WI38 (cell line): ENCODE measurements around the gene ACHE.
A peak's percentile ranks its signal among the peaks of the same experiment; 100 is the strongest.

Experiments used
- H3K4me3 ChIP-seq: 2 replicates; pipeline ENCODE4 v1.5.1; 2011; ENCODE audit warnings: low read depth, mild to moderate bottlenecking, control low read depth, low read length
- TF ChIP-seq, protein P1 (sequence below): IDR thresholded peaks from 2 replicates; pipeline ENCODE4 v1.5.1; 2012; ENCODE audit warnings: low read depth, mild to moderate bottlenecking, control low read depth, low read length

Gene ACHE

DNA sequence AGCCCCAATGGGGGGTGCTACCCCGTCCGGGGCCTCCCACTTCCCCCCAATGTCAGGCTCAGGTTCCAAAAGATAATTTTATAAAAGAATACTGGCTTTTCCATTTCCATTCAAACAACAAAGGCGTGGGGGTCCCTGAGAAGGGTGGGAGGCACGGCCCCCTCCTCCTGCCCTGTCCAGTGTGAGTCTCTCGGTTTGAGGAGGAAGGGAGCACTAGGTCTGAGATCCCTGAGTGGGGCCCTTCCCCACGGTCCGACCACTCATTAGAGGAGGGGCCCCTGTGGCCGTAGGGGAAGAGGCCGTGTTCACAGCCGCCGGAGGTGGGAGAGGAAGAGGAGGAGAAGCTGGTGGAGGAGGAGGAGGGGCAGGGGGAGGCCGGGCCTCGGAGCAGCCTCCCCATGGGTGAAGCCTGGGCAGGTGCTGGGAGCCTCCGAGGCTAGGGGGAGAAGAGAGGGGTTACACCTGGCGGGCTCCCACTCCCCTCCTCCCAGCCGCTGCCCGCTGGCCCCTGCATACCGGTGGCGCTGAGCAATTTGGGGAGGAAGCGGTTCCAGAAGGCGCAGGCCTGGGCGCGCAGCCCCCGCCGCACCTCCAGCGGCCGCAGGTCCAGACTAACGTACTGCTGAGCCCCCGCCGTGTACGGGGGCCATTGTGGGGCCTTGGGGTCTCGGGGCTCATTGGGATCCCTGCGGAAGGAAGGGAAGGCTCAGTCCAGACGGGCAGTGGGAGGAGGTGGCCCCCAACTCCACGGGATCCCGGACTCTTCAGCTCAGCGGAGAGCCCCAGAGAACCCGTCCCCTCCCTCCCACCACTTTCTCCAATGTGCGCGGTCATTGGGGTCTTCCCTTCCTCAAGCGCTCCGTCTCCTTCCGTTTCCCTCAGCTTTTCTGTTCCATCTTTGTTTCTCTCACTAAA is 4.8 kb downstream of the ACHE start:
- TF ChIP-seq, protein P1, sequence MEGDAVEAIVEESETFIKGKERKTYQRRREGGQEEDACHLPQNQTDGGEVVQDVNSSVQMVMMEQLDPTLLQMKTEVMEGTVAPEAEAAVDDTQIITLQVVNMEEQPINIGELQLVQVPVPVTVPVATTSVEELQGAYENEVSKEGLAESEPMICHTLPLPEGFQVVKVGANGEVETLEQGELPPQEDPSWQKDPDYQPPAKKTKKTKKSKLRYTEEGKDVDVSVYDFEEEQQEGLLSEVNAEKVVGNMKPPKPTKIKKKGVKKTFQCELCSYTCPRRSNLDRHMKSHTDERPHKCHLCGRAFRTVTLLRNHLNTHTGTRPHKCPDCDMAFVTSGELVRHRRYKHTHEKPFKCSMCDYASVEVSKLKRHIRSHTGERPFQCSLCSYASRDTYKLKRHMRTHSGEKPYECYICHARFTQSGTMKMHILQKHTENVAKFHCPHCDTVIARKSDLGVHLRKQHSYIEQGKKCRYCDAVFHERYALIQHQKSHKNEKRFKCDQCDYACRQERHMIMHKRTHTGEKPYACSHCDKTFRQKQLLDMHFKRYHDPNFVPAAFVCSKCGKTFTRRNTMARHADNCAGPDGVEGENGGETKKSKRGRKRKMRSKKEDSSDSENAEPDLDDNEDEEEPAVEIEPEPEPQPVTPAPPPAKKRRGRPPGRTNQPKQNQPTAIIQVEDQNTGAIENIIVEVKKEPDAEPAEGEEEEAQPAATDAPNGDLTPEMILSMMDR = no peak
- H3K4me3 ChIP-seq = peak overlapping the region; percentile 56

DNA sequence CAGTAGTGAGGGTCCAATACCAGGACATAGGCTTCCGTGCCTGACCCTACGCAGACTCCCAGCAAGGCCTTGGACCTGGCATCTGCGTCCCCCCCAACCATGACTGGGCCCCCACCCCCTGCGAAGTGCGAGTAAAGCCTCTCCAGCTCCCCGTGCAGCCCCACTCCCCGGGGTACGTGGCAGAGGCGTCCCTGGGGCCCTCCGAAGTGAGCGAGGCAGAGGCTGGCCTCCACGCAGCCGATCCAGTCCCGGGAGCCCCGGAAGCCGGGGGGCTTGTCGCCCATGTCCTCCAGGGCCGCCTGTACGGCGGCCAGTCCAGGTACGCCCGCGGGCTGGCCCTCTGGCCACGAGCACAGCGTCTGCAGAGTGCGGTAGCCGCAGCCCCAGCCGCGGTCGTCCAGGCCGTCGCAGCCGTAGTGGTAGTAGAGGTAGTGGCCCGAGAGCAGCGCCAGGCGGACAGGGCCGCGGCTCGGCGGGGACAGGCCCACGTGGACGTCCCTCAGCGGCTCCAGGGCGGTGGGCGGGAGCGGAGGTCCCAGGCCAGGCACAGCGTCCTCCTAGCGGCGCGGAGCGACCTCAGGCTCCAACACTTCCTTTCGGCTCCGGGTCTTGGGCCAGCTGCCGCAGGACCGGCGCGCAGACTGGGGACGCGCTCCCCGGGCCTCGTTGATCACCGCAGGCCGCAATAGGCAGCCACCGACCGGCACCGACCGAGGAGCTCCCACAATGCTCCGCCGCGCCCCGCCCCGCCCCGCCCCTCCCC is 6.5 kb downstream of the ACHE start, which contains the start of gene UFSP1:
UFSP1 (minus strand) TSS at position 728 of the 763 bp plus-strand sequence; CDS start at position 284, 444 bp downstream.
- peak within 1 kb of the TSS; percentile 67 for H3K4me3 ChIP-seq
- TF ChIP-seq, protein P1 = no peak

DNA sequence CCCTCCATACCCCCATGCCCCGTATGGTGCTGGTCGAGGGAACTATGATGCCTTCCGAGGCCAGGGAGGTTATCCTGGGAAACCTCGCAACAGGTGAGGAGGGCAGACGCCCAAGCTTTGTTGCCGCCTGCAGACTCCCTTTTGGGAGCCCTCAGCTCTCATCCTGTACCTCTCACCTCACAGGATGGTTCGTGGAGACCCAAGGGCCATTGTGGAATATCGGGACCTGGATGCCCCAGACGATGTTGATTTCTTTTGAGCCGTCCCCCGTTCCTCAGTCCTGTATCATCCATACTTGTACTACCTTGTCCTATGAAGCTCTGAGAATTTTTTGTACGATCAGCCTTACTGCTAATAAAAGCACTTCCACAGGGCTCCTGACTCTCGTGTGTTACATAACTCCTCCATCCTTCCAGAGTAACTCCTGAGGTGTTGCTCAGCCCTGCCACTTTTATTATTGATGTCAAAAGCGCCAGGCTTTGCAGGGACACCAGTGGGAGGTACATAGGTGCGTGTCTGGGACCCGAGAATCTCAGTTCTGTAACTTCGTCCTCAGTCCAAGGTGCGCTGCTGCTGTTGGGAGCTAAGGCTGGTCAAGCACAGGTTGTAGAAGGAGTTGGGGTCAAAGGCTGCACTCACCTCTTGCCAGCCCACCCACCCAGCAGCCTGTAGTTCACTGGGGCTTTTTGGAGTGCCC is 7.2 kb downstream of the ACHE start:
- TF ChIP-seq, protein P1 = no peak
- peak overlapping the region; percentile 67 for H3K4me3 ChIP-seq

DNA sequence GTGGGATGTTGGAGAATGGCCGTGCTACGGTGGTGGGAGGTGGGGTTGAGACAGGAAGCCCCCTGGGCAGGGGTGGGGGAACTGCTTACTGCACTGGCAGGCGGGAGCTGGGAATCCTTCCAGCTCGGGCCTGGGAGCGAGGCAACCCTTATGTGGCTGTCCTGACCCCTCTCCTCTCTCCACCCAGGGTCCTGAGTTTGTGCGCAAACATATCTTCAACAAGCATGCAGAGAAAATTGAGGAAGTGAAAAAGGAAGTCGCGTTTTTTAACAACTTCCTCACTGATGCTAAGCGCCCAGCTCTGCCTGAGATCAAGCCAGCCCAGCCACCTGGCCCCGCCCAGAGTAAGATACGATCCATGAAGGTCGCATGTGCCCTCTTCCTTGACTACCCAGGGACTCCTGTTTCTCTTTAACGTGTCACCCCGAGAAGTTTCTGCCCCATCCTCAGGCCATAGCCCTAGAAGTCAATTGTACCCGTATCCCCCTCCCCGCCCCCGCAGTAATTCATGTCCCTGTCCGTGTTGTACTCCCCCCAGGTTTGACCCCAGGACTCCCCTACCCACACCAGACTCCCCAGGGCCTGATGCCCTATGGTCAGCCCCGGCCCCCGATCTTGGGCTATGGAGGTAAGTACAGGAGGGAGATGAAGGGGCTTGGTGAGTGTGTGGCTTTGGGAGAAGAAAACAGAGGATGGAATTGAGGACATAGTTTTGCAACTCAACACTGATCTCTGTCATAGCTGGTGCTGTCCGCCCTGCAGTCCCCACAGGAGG is 8.0 kb downstream of the ACHE start:
- no peak overlapping the region for H3K4me3 ChIP-seq
- TF ChIP-seq, protein P1 = no peak

- no peak overlapping the region for H3K4me3 ChIP-seq
- TF ChIP-seq, protein P1 = no peak
Observed at GRCh38 chr7:100886936-100887515, 8.7 kb downstream of the ACHE start.

DNA sequence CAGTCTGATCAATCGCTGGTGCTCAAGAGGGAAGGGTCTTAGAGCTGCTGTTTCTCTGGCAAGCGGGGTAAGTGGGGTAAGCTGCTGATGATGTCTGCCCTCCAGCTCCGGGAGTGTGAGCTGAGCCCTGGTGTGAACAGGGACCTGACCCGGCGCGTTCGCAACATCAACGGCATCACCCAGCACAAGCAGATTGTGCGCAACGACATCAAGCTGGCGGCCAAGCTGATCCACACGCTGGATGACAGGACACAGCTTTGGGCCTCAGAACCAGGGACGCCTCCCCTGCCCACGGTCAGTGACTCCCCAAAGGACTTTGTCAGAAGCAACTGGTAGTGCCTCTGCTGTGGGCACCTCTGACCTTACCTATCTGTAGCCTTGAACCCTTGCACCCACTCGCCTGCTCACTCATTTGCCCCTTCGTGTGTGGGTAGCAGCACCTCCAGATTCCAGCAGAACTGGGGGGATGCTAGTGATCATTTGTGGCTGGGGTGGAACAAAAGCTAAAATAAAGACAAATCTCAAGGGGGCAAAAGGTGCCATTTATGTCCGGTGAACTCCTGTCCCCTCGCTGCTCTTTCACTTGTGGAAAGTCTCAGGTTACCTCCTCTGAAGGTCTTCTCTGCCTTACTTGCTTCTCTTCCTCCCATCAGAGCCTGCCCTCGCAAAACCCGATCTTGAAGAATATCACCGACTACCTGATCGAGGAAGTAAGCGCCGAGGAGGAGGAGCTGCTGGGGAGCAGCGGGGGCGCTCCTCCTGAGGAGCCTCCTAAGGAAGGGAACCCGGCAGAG is 9.3 kb downstream of the ACHE start:
- TF ChIP-seq, protein P1 = no peak
- no peak overlapping the region for H3K4me3 ChIP-seq
